Coronary artery (tissue), 2 donors: ENCODE measurements around the gene KIF5A.
A peak's percentile ranks its signal among the peaks of the same experiment; 100 is the strongest.
"Not testable (repeated sequence)": the region's sequence is repeated elsewhere in the genome, so short reads cannot be mapped to it uniquely, and the experiment has no call there.

ENCODE experiments used
- DNase-seq: peaks from one replicate; pipeline ENCODE4 v3.0.0-alpha.2; 2017; ENCODE audit warnings: low spot score
- H3K27ac ChIP-seq, 2 donors: fragments of 200-600 bp; sonication (generic); one replicate each; pipeline ENCODE4 v1.5.1; 2016 to 2019
- H3K4me3 ChIP-seq: fragments of 200-600 bp; sonication (generic); 2 replicates; pipeline ENCODE4 v1.5.1; 2016; ENCODE audit warnings: mild to moderate bottlenecking, moderate library complexity
- CTCF ChIP-seq: fragments of 200-600 bp; sonication (generic); IDR thresholded peaks from one replicate; pipeline ENCODE4 v1.5.1; 2019; ENCODE audit warnings: antibody characterized with exemption

KIF5A gene

GRCh38 chr12:57549909-57550640, at the start of gene KIF5A:
Gene KIF5A, plus strand, starts transcription at chr12:57550044. Its CDS starts 228 bp downstream, at chr12:57550272.
- DNase-seq = peak; percentile 67
- TF ChIP-seq CTCF = no peak
- H3K27ac ChIP-seq = peak within 1 kb of the TSS in 1 of 2 donors; percentile 65
- peak within 1 kb of the TSS; percentile 75 for H3K4me3 ChIP-seq

GRCh38 chr12:57500213-57500612, 49.6 kb upstream of the KIF5A start:
- DNase-seq = no peak
- Histone ChIP-seq H3K27ac (no peak overlapping the region), H3K4me3 (no peak overlapping the region)
- TF ChIP-seq CTCF = no peak

- not testable (repeated sequence) for H3K4me3 ChIP-seq, H3K27ac ChIP-seq, DNase-seq
These were observed 47.4 kb upstream of the KIF5A start for GRCh38 chr12:57502311-57502969.

GRCh38 chr12:57506541-57506940, 43.3 kb upstream of the KIF5A start:
- not testable (repeated sequence) for H3K27ac ChIP-seq, H3K4me3 ChIP-seq, DNase-seq

GRCh38 chr12:57507796-57508195, 42.0 kb upstream of the KIF5A start:
- H3K27ac ChIP-seq, H3K4me3 ChIP-seq, DNase-seq: not testable (repeated sequence)

GRCh38 chr12:57511161-57511560, 38.7 kb upstream of the KIF5A start:
- no peak for TF ChIP-seq CTCF
- no peak overlapping the region for H3K4me3 ChIP-seq
- no peak for DNase-seq

GRCh38 chr12:57511588-57512325, 38.1 kb upstream of the KIF5A start:
- H3K4me3 ChIP-seq = no peak overlapping the region
- TF ChIP-seq CTCF = no peak
- H3K27ac ChIP-seq = no peak overlapping the region
- DNase-seq = no peak

More at GRCh38 chr12:57511161-57511560, 38.7 kb upstream of the KIF5A start:
- no peak overlapping the region for H3K27ac ChIP-seq

GRCh38 chr12:57512665-57513064, 37.2 kb upstream of the KIF5A start:
- Histone ChIP-seq H3K27ac (no peak overlapping the region), H3K4me3 (no peak overlapping the region)
- no peak for TF ChIP-seq CTCF
- DNase-seq = no peak
